ENCODE results near the gene YTHDC1. TPM values are rescaled to one million over a fixed set of nuclear protein-coding genes. Genes with fewer than 3 reads are reported as not detected.

YTHDC1 gene
- total and polyA plus RNA-seq, 2 of the 8 experiments (the other 6 are each of a cell fraction or from before 2014, with no cell fraction given) = 25.7 to 89.5 TPM

DNA sequence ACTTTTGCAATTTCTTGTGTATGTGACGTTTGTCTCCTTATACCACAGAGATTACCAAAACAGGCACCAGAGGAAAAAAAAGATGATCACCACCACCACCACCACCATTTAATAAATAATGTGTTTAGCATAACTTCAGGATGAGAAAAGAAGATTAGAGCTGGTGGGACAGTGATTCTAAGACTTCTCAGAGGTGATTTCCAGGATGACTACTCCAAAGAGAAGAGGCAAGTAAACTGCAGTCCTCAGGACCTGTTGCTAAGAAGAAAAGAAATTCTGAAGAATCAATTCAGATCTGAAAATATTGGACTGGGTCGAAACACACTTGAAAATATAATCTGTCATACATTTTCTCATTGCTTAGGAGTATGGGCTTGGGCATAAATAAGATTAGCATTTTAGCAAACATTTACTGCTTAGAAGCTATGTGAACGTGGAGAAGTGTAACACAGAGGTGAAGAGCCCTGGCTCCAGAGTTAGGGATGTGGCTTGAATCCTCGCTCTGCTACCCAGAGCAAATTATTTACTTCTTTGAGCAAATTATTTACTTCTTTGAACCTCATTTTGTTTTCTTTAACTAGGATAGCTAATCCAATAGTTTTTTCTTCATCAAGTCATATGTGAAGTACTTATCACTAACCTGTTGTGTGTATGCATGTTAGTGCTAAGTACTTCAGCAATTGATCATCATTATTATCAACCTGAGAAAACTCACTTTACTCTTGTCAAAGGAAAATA is 10.5 kb upstream of the YTHDC1 start (continued):
- TF ChIP-seq RBBP5 (IDR thresholded peaks at IDR 0.05; ENCODE audit: borderline replicate concordance, low read depth, low read length) (no peak), CBX8 (IDR thresholded peaks at IDR 0.05; ENCODE audit: borderline replicate concordance, low read depth, low read length) (no peak), KDM5A (IDR thresholded peaks at IDR 0.05; ENCODE audit: low read length) (no peak), POLR2AphosphoS5 (IDR thresholded peaks at IDR 0.05; ENCODE audit: low read depth, low read length) (no peak), RAD21 (IDR thresholded peaks at IDR 0.05 in 1 of 2, conservative IDR thresholded peaks at IDR 0.05 in 1 of 2; ENCODE audit: low read depth in 2 of 2, low read length in 2 of 2) (no peak)
- TF ChIP-seq, protein P1, sequence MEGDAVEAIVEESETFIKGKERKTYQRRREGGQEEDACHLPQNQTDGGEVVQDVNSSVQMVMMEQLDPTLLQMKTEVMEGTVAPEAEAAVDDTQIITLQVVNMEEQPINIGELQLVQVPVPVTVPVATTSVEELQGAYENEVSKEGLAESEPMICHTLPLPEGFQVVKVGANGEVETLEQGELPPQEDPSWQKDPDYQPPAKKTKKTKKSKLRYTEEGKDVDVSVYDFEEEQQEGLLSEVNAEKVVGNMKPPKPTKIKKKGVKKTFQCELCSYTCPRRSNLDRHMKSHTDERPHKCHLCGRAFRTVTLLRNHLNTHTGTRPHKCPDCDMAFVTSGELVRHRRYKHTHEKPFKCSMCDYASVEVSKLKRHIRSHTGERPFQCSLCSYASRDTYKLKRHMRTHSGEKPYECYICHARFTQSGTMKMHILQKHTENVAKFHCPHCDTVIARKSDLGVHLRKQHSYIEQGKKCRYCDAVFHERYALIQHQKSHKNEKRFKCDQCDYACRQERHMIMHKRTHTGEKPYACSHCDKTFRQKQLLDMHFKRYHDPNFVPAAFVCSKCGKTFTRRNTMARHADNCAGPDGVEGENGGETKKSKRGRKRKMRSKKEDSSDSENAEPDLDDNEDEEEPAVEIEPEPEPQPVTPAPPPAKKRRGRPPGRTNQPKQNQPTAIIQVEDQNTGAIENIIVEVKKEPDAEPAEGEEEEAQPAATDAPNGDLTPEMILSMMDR (IDR thresholded peaks at IDR 0.05; ENCODE audit: control extremely low read depth in 1 of 3, insufficient read depth in 1 of 3, low read depth in 1 of 3, low read length in 3 of 3) = no peak

All from H1 (cell line).